Germinal center (tissue), 1 donor: Measurements from ENCODE around the gene CEP72.
"Not testable (repeated sequence)": the region's sequence is repeated elsewhere in the genome, so short reads cannot be mapped to it uniquely, and the experiment has no call there.

Experiments
- DNase-seq: peaks from one replicate; pipeline ENCODE4 v3.0.0; 2012; ENCODE audit warnings: mixed read lengths, low spot score

Gene CEP72

GRCh38 chr5:672329-673160 is 60.4 kb downstream of the CEP72 start:
- DNase-seq: peak; percentile 20

DNA sequence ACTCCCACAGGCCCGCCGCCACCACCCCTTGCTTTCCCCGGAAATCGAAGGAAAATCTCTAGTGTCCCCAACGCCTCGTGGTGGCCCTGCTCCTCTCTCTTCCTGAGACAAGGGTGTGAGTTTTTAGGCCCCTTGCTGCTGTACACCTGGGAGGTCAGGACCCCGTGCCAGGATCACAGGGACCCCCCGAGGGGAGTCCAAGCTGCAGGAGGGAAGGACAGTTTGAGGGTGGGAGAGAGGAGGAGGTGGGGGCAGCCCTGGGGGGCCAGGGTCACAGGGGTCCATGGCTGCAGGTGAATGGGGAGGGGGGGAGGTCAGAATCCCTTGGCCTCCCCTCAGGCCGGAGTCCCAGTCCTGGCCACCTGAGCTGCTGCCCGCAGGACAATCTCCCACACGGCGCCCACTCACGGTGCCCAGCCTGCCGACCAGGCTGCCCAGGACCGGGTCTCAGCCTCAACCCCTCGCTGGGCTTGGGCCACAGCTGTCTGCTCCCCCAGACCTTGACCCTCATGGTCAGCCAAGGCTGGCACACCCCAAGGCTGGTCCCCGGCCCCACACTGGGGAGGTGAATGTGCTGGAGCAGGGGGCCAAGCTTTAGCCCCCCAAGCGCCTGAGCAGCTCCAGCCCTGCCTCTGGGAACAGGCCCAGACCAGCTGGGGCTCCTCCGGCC is 61.2 kb downstream of the CEP72 start:
- no peak for DNase-seq

DNA sequence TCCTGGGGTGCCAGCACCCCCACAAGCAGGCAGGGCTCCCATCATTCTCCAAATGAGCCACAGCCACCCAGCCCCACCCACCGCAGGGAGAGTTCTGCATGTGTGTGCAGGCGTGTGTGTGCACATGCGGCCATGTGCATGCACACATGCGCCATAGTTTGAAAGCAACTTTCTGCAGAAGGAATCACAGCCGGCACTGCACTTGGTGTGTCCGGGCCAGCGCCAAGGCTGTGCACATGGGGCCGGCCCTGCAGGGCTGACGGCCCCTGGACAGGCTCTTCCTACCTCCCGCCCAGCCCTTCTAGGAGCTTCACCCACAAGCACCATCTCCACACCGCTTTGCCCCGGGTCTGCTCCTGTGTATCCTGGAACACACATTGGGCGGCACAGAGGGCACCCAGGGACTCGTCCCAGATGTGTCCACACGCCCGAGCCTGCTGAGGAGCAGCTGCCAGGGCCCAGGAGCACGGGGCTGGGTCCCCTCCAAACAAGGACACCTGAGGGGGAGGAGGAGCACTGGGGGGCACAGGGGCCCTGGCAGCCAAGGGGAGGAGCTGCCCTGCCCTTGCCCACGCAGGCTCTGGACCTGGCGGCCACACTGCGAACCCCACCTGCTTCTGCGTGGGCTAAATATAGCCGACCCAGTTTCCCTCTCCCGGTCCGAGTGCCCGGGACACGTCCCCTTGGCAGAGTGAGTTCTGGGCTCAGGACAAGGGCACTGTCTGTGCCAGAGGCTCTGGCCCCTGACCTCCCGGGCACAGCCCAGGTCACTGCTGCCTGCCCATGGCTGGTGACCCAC is 61.9 kb downstream of the CEP72 start:
- DNase-seq: no peak

GRCh38 chr5:674630-675011 is 62.5 kb downstream of the CEP72 start:
- no peak for DNase-seq

DNA sequence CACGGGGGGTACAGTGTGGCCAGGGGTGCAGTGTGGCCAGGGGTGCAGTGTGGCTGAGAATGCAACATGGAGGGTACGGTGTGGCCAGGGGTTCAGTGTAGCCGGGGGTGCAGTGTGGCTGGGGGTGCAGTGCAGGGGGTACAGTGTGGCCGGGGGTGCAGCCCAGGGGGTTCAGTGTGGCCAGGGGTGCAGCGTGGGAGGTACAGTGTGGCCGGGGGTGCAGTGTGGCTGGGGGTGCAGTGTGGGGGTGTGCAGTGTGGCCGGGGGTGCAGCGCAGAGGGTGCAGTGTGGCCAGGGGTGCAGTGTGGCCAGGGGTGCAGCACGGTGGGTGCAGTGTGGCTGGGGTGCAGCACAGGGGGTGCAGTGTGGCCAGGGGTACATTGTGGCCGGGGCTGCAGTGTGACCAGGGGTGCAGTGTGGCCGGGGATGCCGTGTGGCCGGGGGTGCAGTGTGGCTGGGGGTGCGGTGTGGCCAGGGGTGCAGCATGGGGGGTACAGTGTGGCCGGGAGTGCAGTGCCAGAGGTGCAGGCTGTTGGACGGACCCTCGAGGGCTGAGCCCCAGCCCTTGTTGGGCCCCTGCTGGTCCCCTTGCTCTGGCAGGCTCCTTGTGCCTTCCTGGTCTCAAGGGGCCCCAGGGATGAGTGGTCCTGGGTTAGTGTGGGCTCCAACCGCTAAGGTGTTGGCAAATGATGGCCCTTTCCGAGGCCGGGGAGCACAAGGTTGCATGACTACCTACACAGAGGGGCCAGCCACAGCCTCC is 63.2 kb downstream of the CEP72 start:
- DNase-seq: no peak

DNA sequence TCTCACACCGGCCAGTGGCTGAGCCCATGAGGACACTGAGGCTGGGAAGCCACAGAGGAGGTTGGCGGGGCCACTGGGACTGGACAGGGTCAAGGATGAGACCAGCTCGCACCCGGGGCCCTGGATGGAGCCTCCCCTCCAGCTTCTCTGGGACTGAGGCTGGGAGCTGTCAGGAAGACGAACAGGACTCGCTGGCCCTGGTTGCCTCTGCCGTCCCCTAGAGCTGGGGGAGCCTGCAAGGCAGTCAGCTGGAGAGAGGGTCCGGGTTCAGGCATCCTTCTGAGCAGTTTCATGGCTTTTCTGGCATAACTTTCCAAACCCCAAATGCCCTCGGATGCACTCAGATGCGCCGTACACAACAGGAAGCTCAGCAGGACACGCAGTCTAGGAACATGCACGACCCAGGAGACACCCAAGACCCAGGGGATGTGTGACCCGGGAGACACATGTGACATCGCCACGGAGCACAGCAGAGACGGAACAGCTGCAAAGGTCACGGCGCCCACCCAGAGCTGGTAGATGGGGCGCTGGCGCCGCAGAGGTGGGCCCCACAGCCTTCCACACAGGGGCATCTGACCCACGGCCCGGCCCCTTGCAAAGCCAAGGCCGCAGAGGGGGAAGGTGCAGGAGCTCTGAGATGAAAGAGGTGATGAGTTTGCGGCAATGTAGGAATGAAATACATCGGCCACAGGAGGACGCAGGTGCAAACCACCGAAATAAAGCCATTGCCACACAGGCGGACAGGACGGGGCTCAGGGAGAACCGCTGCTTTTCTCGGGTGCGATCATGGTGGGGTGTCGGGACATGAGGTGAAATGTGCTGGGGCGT is 63.9 kb downstream of the CEP72 start:
- no peak for DNase-seq

GRCh38 chr5:676699-677076 is 64.5 kb downstream of the CEP72 start:
- no peak for DNase-seq

DNA sequence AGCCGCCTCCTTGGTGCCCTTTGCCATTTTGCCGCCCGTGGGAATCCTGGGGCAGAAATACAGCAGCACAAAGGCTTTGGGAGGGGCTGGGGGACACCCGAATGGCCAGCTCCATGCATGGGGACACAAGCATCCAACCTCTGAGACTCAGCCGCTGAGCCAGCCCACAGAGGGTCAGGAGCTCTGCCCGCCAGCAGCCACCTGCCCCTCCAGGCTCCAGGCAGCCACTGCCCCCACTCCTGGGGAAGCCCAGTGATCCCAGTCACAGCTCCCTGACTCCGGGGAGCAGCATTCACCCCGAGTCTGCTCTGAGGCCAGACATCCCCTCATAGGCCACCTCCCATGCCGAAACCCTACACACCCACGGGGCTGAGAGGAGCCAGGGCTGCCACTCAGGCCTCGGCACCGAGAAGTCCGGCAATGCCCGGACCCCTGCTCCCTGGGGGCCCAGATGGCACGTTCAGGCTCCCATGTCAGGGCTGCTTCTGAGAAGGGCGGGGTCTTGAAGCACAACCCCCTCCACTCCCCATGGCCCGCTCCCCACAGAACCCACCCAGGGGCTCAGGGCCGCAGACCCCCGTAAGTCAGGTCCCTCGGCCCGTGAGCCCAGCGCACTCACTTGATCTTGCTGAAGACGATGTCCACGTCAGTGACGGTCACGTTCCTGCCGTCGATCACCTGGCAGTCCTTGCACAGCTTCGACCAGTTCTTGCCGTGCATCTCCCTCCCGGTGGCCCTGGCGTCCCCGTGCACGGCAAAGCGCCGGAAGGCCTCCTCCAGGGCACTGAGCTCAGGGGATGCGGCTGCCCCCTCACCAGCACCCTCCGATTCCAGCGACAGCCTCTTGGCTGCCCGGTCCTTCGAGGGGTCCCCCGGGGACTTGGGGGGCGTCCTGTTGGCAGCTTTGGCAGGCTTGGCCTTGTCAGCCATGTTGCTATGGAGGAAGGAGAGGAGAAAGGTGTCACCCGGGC is 65.3 kb downstream of the CEP72 start:
- DNase-seq: no peak

DNA sequence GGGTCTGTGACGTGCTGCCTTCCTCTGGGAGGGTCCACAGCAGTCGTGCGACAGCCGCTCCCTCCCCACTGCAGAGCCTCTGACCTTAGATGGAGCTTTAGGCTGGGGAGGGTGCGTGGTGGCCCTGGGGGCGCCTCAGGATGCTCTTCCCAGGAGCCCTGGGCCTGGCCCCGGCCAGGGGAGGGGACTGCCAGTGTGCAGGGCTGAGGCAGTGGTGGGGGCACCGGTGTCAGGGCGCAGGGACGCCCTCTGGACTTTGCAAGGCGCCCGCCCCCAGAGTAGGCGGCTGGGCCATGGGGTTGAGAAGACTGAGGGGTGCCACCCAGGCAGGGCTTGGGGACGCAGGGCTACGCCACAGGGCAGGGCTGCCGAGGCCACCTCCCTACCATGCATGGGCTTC is 66.4 kb downstream of the CEP72 start:
- DNase-seq: not testable (repeated sequence)

GRCh38 chr5:679166-679895 is 67.2 kb downstream of the CEP72 start:
- DNase-seq: not testable (repeated sequence)

DNA sequence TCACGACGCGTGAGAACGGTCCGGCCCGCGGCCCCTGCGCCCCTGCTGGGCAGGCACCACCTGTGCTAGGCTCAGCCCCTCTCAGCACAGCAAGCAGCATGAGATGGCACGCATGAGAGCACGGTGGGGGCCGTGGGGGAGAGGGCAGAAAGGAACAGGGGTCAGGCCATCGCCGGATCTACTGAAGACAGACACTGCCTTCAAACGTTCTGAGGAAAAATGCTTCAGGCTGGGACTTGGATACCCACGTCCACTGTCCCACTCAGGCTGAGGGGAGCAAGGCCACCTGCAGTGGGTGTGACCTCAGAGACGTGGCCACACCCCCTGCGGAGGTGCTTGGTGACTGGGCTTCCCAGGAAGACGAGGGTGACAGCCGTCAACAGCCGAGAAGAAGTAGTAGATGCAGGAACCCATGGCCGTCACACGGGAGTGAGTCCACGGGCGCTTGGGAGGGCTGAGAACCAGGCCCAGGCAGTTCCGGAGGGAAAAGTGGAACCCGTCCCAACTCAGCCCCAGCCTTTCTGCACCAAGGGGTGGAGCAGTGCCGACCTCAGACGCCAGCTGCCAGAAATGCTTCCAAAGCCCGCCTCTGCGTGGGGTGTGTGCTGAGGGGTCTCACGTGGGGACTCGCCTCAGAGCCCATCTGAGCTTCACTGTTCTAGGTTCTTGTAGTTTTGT is 68.1 kb downstream of the CEP72 start:
- DNase-seq: not testable (repeated sequence)

- not testable (repeated sequence) for DNase-seq
Observed at GRCh38 chr5:680836-681235, 68.7 kb downstream of the CEP72 start.

- DNase-seq: not testable (repeated sequence)
Observed at GRCh38 chr5:681317-682191, 69.4 kb downstream of the CEP72 start.

DNA sequence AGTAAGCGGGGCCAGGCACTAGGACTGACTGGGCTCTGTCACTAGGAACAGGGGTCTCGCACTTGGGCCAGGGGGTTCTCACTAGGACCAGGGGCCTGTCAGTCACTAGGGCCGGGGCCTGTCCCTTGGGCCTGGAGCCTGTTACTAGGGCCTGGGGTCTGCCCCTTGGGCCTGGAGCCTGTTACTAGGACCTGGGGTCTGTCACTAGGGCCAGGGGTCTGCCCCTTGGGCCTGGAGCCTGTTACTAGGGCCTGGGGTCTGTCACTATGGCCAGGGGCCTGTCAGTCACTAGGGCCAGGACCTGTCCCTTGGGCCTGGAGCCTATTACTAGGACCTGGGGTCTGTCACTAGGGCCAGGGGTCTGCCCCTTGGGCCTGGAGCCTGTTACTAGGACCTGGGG is 70.1 kb downstream of the CEP72 start:
- DNase-seq: not testable (repeated sequence)

DNA sequence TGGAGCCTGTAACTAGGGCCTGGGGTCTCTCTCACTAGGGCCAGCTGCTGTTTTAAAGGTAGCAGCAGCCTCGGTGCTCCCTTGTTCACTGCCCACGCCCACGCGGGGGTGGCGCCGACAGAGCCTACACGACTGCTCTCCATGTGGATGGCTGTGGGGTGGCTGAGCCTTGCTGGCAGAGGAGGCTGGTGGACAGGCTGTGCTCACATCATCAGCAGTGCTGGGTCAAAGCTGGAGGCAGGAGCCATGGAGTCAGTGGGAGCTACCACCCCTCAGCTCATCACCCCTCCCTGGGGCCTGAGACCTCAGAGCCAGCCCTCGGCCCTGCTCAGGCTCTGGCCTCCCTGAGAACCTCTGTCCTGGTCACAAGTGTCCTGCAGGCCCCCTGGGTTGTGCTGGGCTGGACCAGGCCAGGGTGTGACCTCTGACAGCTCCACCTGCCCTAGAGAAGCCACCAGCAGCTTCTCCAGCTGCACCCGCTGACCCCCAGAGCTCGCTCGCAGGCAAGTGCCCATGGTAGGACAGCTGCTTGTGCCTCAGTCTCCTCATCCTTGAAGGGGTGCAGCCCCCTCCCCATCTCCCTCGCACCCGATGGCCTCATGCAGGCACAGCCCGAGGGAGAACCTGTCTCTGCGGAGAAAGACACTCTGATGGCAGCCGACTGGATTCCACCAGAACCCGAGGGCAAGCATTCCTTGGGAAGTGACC is 70.7 kb downstream of the CEP72 start:
- DNase-seq: not testable (repeated sequence)

- no peak for DNase-seq
Observed at GRCh38 chr5:683551-684481, 71.7 kb downstream of the CEP72 start.
